HG02938 (cell line): ENCODE results near the gene NIPBL.

Source experiments
- ATAC-seq: cut with Tn5 transposase; IDR thresholded peaks from one replicate; pipeline ENCODE4 v1.9.1; 2021; ENCODE audit warnings: mild to moderate bottlenecking, moderate library complexity; ENCODE audit not compliant: unreplicated experiment

Gene NIPBL

DNA sequence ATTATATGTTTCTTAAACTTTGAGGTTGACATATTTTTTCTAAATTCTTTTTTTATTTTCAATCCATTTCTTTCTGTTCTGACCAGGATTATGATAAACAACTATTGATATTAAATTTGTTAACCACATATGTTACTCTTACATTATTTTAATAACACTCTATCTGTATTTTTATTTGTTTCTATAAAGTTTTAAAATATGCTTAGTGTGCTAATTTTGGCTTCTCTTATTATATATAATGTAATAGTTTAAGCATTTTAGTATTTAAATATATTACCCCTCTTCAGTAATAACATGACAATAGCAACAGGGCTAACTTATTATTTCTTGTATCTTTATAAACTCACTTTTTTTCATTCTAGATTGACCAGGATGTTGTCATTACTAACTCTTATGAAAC lies 137.8 kb downstream of the NIPBL start:
- no peak for ATAC-seq

DNA sequence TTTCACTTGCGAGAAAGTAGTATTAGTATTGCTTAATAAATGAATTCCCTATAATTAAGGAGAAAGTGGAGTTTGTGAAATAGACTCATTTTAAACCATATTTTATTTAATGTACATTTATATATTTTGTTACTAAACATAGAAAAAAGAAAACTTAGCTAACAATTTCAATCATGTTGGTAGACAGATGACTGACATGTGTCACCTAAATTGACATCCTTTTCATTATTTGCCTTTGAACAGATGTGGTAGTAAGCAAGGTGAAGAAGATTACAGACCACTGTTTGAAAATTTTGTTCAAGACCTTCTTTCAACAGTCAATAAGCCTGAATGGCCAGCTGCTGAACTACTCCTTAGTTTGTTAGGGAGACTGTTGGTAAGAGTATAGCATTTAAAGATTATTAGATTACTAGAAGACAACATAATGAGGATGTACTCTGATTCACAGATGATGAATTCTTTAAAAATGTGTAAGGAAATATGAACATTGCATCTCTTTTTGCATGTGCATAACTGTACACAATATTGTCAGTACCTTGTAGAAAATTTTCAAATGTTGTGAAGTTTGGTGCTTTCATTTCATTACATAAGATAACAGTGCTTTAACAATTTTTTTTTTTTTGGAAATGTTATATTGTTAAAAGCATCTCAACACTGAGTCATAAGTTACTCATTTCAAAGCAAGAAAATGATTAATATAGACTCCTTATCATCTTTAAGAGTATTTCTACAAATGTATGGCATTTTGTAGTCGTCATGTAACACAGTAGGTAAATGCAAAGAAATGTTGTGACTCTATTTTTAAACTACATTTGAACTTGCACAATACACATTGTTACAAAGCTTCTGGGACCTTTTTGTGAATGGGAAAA lies 139.5 kb downstream of the NIPBL start:
- ATAC-seq: no peak

- no peak for ATAC-seq
These were observed 152.3 kb downstream of the NIPBL start for GRCh38 chr5:37028910-37029309.

DNA sequence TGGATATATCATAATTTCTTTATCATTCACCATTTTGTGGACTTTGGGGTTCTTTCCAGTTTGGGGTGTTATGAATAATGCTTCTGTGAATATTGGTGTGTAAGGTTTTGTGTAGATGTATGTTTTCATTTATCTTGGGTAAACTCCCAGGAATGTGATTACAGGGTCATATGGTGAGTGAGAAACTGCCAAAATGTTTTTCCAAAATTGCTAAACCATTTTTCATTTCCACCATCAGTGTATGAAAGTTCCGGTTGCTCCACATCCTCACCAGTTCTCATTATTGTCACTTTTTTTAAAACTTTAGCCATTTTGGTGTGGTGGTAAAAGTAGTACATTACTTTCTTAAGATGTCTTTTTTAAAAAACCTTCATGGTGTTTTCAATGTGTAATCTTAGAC lies 152.9 kb downstream of the NIPBL start:
- ATAC-seq: no peak

DNA sequence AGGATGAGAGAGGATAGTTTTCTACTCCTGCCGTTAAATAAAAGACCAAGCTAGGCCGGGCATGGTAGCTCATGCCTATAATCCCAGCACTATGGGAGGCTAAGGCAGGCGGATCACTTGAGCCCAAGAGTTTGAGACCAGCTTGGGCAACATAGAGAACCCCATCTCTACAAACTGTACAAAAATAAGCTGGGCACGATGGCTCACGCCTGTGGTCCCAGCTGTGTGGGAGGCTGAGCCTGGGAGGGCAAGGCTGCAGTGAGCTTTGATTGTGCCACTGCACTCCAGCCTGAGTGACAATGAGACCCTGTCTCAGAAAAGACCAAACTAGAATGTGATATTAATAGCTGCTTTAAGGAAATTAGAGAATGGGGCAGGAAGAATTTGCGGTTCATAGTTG lies 158.4 kb downstream of the NIPBL start:
- no peak for ATAC-seq

GRCh38 chr5:37037840-37038239 lies 161.3 kb downstream of the NIPBL start:
- ATAC-seq: no peak

GRCh38 chr5:37039824-37040223 lies 163.3 kb downstream of the NIPBL start:
- ATAC-seq: no peak

- ATAC-seq: no peak
These were observed 167.1 kb downstream of the NIPBL start for GRCh38 chr5:37043693-37044092.

- ATAC-seq: no peak
These were observed 167.6 kb downstream of the NIPBL start for GRCh38 chr5:37044120-37044519.

DNA sequence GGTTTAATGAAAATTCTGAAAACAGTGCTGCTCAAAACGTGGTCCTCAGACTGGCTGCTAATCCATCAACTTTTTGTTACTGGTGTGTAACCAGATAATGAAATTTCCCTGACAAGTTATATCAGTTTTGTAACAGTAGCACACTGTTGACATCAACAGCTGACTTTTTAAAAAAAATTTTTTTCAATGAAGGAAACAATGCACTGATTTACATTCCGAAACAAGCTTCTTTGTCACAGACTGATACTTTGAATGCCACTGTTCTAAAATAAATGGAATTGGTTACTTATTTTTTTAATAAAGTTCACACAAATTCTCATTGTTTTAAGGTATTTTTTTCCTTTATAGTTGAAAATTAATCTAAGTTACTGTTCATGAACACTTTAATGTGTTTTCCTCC lies 169.1 kb downstream of the NIPBL start:
- no peak for ATAC-seq

DNA sequence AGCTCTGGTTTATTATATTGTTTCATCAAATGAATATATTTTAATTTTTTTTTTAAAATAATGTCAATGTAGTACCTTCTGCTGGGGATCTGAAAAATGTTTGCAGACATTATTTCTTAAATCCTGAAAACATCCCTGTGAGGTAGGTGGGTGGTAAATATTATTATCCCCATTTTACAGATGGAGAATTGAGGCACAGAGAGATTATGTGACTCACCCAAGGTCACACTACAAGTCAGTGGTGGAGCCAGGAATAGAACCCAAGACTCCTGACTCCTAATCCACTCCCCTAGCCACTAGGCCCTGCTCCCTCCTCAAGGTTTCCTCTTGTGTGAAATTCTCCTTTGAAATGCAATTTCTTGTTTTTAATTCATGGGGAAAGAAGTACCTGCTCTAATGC lies 171.4 kb downstream of the NIPBL start:
- ATAC-seq: no peak

DNA sequence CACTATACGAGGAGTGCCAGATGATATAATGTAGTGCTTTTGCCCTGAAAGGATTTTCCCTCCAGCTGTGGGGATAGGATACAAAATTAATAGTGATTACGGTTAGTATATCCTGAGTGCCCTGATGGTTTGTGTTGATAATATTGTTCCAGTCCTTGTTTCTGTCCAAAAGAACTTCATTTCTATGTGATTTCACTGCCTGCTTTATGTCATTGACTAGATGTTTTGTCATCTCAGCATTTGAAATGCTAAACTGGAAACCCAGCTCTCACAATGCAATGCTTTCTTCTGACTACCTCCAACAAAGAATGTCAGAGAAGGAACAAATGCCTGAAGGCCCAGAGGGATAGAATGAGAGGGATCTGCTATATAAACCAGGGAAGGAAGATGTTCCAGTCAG lies 177.8 kb downstream of the NIPBL start:
- ATAC-seq: no peak

- no peak for ATAC-seq
These were observed 178.9 kb downstream of the NIPBL start for GRCh38 chr5:37055383-37055990.

DNA sequence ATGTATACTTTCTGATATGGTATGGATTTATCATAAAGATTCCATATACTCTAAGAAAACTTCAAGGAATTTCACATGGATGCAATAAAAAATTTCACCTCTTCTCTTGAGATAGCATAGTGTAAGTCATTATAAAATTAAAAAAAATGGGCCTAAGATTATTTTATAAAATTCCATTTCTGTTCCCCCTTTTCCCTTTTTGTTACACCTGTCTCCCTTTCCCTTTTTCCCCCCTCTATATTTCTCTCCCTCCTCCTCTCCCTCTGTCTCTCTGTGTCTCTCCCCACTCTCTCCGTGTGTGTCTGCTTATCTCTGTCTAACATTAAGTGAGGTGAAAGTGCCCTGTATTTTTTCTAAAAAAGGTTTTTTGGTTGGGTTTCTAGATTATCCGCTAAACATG lies 180.2 kb downstream of the NIPBL start:
- ATAC-seq: no peak

DNA sequence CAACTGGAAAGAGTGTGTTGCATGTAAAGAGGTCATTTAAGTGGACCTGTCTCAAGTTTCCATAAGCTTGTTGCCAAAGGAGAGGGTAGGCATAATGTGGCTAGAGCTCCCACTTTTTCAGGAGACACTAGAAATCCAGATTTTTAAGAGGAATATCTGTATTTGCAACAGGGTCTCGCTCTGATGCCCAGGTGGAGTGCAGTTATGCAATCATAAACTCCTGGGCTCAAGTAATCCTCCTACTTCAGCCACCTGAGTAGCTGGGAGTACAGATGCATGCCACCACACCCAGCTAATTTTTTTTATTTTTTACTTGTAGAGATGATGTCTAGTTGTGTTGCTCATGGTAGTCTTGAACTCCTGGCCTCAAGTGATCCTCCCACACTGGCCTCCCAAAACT lies 183.5 kb downstream of the NIPBL start:
- ATAC-seq: no peak

DNA sequence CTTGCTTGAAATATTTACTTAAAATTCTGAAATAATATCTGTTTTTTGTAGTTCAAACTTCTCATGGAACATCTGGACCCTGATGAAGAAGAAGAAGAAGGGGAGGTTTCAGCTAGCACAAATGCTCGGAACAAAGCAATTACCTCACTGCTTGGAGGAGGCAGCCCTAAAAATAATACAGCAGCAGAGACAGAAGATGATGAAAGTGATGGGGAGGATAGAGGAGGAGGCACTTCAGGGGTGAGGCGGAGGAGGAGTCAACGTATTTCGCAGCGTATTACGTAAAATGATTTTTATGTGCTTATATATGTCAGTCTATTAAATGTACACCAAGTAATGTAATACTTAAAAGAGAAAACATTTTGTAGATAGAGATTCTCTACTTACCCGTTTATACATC lies 187.2 kb downstream of the NIPBL start:
- no peak for ATAC-seq

GRCh38 chr5:37064442-37064841 lies 187.9 kb downstream of the NIPBL start:
- no peak for ATAC-seq

DNA sequence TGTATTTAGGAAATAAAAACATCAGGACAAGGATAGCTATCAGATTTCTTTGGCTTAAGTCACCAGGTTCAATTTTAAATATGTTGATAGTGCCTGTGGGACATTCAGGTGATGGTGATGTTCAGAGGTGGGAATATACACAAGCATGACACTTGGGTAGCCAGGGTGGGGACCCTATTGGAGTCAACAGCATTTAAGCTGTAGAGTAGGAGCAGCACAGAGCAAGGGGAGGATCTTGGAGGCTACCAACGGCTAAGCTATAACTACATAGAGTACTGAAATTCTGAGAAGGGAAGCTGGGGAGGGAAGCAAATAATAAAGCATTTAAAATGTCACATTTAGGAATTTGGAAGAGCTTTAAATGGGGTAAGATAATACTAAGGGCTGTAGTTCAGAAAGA lies 194.9 kb downstream of the NIPBL start:
- ATAC-seq: no peak

GRCh38 chr5:37071901-37072581 lies 195.5 kb downstream of the NIPBL start:
- no peak for ATAC-seq

GRCh38 chr5:37075399-37075950 lies 198.9 kb downstream of the NIPBL start:
- ATAC-seq: no peak

DNA sequence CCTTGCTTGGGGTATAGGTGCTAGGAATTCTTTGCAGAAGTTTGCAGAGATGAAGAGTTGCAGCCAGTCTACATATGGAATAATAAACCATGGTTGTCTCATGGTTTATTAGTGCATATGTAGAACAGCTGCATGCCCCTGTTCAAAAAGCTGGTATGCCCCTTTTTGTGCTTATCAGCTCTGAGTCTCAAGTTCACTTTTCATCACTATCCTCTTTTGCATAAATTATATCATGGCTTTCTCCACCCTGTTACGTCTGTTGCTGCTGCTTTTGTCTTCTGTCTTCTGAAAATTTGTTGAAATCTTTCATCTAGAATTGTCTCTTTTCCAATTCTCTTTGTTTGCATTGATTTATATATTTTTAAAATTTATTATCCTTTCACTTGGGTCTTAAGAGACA lies 200.6 kb downstream of the NIPBL start:
- ATAC-seq: no peak

- ATAC-seq: no peak
These were observed 204.1 kb downstream of the NIPBL start for GRCh38 chr5:37080697-37081096.
